H7 (cell line): Measurements from ENCODE around the gene ASIC2. TPM values are rescaled to one million over a fixed set of nuclear protein-coding genes. Genes with fewer than 3 reads are reported as not detected.

Experiments used
- DNase-seq: peaks from one replicate; pipeline ENCODE4 v3.0.0; 2012
- H3K27me3 ChIP-seq: 2 replicates; pipeline ENCODE4 v1.6.0; 2011; ENCODE audit warnings: mild to moderate bottlenecking, low read length; ENCODE audit not compliant: control insufficient read depth, insufficient read depth
- H3K36me3 ChIP-seq: replicated peaks from 2 replicates; pipeline ENCODE4 v1.5.1; 2011; ENCODE audit warnings: low read length; ENCODE audit not compliant: control insufficient read depth, insufficient read depth
- H3K4me3 ChIP-seq: 2 replicates; pipeline ENCODE4 v1.5.1; 2011; ENCODE audit warnings: low read depth, mild to moderate bottlenecking, control low read depth, low read length, moderate library complexity; ENCODE audit not compliant: insufficient read depth
- total RNA-seq: library from RNA; depleted of rRNA; stranded (reverse); fragments of >200 nt; shearing (Covaris generic); gene quantifications from 2 replicates; pipeline ENCODE4 v1.2.3, GENCODE V29; 2014

The ASIC2 gene
- total RNA-seq, 1 experiment from 2014 or later, result 5.5 TPM

- no peak for DNase-seq
- H3K27me3 ChIP-seq, result no peaks in the 10 kb centered on the region; the same call in 1 of the 2 replicates
- no peaks in the 10 kb centered on the region for H3K36me3 ChIP-seq
- H3K4me3 ChIP-seq, result no peak overlapping the region
Measured at GRCh38 chr17:33217891-33218290, 75.2 kb downstream of the ASIC2 start.

DNA sequence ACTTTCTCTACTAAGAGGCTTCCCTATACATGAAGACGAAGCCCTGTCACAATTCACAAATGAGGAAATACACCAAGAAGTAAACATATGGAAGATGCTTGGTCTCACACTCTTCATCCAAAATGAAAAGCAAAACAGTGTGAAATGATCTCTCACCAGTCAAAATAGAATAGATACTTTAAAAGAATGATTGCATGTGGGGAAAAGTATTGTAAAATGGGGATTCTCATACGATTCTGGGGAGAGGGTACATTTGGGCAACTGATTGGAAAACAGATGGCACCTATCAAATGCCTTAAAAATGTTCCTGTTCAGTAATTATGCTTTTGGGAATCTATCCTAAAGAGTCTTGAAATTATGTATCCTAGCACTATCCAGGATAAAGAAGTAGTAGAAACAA, 78.1 kb downstream of the ASIC2 start:
- H3K4me3 ChIP-seq, result no peak overlapping the region
- no peak for DNase-seq
- no peaks in the 10 kb centered on the region for H3K36me3 ChIP-seq
- no peaks in the 10 kb centered on the region; the same call in 1 of the 2 replicates for H3K27me3 ChIP-seq

GRCh38 chr17:33210285-33210684, 82.8 kb downstream of the ASIC2 start:
- Histone ChIP-seq H3K36me3 (no peaks in the 10 kb centered on the region), H3K27me3 (peaks cover 1% of the 10 kb centered on the region; the same call in 1 of the 2 replicates), H3K4me3 (no peak overlapping the region)
- DNase-seq, result no peak

GRCh38 chr17:33209671-33210070, 83.4 kb downstream of the ASIC2 start:
- Histone ChIP-seq H3K27me3 (peaks cover 1% of the 10 kb centered on the region; the same call in 1 of the 2 replicates), H3K36me3 (no peaks in the 10 kb centered on the region), H3K4me3 (no peak overlapping the region)
- no peak for DNase-seq

- Histone ChIP-seq H3K4me3 (no peak overlapping the region), H3K27me3 (peaks cover 1% of the 10 kb centered on the region; the same call in 1 of the 2 replicates), H3K36me3 (no peaks in the 10 kb centered on the region)
- DNase-seq, result no peak
Measured at GRCh38 chr17:33207231-33207630, 85.9 kb downstream of the ASIC2 start.

DNA sequence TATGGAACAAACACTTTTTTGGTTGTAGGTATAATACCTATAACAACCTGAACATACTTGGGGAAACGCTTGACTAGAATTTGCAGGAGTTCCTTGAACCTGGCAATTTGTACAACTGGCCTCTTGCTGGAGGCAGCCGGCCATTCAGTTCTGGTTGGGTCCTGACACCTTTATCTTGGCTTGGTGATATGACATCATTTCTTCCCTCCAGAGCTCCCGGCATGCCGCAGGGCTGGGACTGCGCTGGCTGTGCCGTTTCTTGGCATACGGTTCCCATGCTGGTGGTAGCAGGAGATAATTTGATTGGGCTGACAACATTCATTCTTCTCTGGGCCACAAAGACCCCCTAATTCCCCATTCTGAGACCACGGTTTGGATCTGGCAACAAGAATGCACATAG, 87.5 kb downstream of the ASIC2 start:
- Histone ChIP-seq H3K36me3 (no peaks in the 10 kb centered on the region), H3K4me3 (no peak overlapping the region), H3K27me3 (peaks cover 1% of the 10 kb centered on the region; the same call in 1 of the 2 replicates)
- DNase-seq, result no peak

- H3K36me3 ChIP-seq, result no peaks in the 10 kb centered on the region
- no peak overlapping the region for H3K4me3 ChIP-seq
- DNase-seq, result no peak
- peaks cover 5% of the 10 kb centered on the region; the same call in 1 of the 2 replicates for H3K27me3 ChIP-seq
Measured at GRCh38 chr17:33204701-33205100, 88.4 kb downstream of the ASIC2 start.

DNA sequence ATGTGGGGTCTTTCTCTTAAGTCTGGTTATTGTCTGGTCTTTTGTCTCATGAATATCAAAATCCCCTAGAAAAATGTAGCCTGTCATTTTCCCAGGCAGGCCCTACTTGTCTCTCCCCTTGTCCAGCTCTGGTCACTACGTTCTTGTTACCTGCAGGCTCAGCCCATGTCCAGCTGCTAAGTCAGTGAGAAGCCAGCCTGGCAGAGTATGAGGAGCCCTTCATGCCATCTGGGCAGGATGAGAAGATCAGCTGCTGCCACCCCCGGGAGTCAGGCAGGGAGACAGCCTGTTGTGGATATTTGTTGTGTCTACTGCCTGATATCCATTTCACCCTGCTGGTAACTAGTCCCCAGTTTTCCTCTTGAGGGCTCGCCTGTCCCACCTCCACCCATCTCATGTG, 88.9 kb downstream of the ASIC2 start:
- Histone ChIP-seq H3K4me3 (no peak overlapping the region), H3K36me3 (no peaks in the 10 kb centered on the region), H3K27me3 (peaks cover 8% of the 10 kb centered on the region)
- DNase-seq, result no peak

DNA sequence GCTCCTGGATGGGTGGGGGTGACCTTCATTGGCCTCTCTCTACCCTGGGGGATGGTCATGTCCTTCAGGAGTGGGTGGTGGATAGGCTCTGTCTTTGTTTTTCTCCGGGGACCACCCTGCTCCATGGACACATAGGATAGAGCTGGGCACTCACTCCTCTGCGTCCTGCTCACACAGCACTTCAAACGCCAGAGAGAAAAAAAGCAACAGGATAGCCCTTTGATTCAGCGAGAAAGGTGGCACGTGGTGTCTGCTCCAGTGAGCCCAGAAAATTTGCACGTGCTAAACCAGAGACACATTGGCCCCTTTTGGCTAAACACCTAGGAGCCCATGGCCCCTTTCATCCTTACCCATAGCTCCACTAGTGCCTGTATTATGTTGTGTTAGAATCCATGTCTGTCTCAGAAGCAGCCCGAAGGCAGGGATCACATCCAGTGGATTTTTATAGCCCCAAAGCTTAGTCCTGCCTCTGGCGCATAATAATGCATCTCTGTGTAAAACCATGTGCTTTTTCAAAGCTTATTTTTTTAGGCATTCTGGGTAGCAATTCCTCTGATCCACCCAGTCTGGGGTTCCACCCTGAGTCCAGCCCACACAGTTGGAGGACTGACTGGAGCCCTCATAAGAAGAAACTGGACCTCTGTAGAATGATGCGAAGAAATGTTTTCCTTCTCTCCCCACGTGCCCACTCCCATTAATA, 90.1 kb downstream of the ASIC2 start:
- no peak overlapping the region for H3K4me3 ChIP-seq
- DNase-seq, result no peak
- H3K27me3 ChIP-seq, result peaks cover 7% of the 10 kb centered on the region
- H3K36me3 ChIP-seq, result no peaks in the 10 kb centered on the region

DNA sequence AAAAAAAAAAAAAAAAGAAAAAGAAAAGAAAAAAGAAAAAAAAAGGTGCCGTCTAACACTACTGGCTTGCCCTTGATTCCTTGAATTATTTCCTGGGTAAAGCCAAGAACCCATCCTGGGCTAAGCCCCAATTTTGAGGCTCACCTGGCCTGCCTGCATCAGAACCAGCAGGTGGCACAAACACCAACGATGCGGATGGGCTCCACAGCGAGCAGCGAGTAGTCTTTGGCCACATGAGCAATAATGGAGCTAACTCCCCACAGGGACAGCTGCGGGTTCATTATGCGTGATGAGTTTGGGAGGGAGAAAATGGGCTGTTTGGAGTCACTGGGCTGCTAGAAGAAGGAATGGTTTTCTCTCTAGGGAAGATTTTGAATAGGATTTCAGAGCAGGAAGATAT, 91.1 kb downstream of the ASIC2 start:
- Histone ChIP-seq H3K27me3 (peaks cover 10% of the 10 kb centered on the region), H3K36me3 (no peaks in the 10 kb centered on the region)
- DNase-seq, result no peak

GRCh38 chr17:33201283-33201682, 91.8 kb downstream of the ASIC2 start:
- Histone ChIP-seq H3K4me3 (no peak overlapping the region), H3K36me3 (no peaks in the 10 kb centered on the region), H3K27me3 (peaks cover 17% of the 10 kb centered on the region)
- DNase-seq, result no peak

More for the DNA sequence above, 91.1 kb downstream of the ASIC2 start:
- no peak overlapping the region for H3K4me3 ChIP-seq

GRCh38 chr17:33200587-33200986, 92.5 kb downstream of the ASIC2 start:
- H3K4me3 ChIP-seq, result no peak overlapping the region
- DNase-seq, result no peak
- H3K36me3 ChIP-seq, result no peaks in the 10 kb centered on the region
- H3K27me3 ChIP-seq, result peaks cover 24% of the 10 kb centered on the region

- H3K36me3 ChIP-seq, result no peaks in the 10 kb centered on the region
- peaks cover 30% of the 10 kb centered on the region for H3K27me3 ChIP-seq
- no peak overlapping the region for H3K4me3 ChIP-seq
- no peak for DNase-seq
Measured at GRCh38 chr17:33199571-33200510, 93.3 kb downstream of the ASIC2 start.

- DNase-seq, result no peak
- Histone ChIP-seq H3K36me3 (no peaks in the 10 kb centered on the region), H3K27me3 (peaks cover 39% of the 10 kb centered on the region), H3K4me3 (no peak overlapping the region)
Measured at GRCh38 chr17:33198954-33199353, 94.1 kb downstream of the ASIC2 start.

DNA sequence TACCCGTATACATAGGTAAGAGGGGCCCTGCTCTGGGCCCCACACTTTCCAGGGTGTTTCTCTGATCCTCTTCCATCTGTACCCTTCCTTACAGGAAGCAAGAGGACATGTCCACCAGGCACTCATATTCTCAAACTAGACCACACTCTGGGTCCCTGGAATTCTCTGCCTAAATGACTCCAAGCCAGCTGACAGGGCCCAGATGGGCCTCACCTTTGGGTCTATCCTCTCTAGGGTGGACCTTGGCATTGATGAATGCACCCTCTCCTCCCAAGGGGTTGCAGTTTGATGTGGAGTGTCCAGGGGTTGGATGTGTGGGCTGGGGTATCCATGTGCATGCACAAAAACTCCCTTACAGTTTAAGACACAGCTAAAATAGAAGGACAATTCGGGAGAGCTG, 95.8 kb downstream of the ASIC2 start:
- Histone ChIP-seq H3K27me3 (peaks cover 45% of the 10 kb centered on the region), H3K4me3 (no peak overlapping the region), H3K36me3 (no peaks in the 10 kb centered on the region)
- DNase-seq, result no peak
